ACC112 (cell line): ENCODE measurements around the gene MACROD2.

Experiments used
- H2AFZ ChIP-seq: fragments of 200-600 bp; sonication (generic); one replicate; pipeline ENCODE4 v1.6.0; 2017; ENCODE audit warnings: antibody characterized with exemption, low read length; ENCODE audit not compliant: unreplicated experiment
- H3K27ac ChIP-seq: fragments of 200-600 bp; sonication (generic); 2 replicates; pipeline ENCODE4 v1.5.1; 2014; ENCODE audit warnings: low read depth, mild to moderate bottlenecking, antibody characterized with exemption, low read length, moderate library complexity
- H3K27me3 ChIP-seq: fragments of 200-600 bp; sonication (generic); 2 replicates; pipeline ENCODE4 v1.6.1; 2014; ENCODE audit warnings: mild to moderate bottlenecking, antibody characterized with exemption, low read length, moderate library complexity, mixed read lengths; ENCODE audit not compliant: insufficient read depth
- H3K36me3 ChIP-seq: fragments of 200-600 bp; sonication (generic); 2 replicates; pipeline ENCODE4 v1.6.1; 2016; ENCODE audit warnings: mild to moderate bottlenecking, antibody characterized with exemption, low read length, moderate library complexity, mixed read lengths; ENCODE audit not compliant: insufficient read depth
- H3K4me1 ChIP-seq: fragments of 200-600 bp; sonication (generic); one replicate; pipeline ENCODE4 v1.6.1; 2016; ENCODE audit warnings: low read length, mixed read lengths; ENCODE audit not compliant: insufficient read depth, unreplicated experiment, control insufficient read depth
- H3K4me3 ChIP-seq: fragments of 200-600 bp; sonication (generic); 2 replicates; pipeline ENCODE4 v1.5.1; 2014; ENCODE audit warnings: mild to moderate bottlenecking, low read depth, low read length
- H3K79me2 ChIP-seq: fragments of 200-600 bp; sonication (generic); one replicate; pipeline ENCODE4 v1.6.0; 2016; ENCODE audit warnings: low read length; ENCODE audit not compliant: control insufficient read depth, unreplicated experiment, insufficient read depth

MACROD2 gene

GRCh38 chr20:15564981-15565380, 1569.7 kb downstream of the MACROD2 start:
- H2AFZ ChIP-seq = no peak overlapping the region
- no peak overlapping the region for H3K27ac ChIP-seq
- no peaks in the 10 kb centered on the region for H3K27me3 ChIP-seq

GRCh38 chr20:15565786-15566185, 1570.5 kb downstream of the MACROD2 start:
- H2AFZ ChIP-seq = no peak overlapping the region
- H3K4me3 ChIP-seq = no peak overlapping the region
- H3K27ac ChIP-seq = no peak overlapping the region

More at GRCh38 chr20:15564981-15565380, 1569.7 kb downstream of the MACROD2 start:
- Histone ChIP-seq H3K36me3 (no peaks in the 10 kb centered on the region), H3K4me3 (no peak overlapping the region), H3K4me1 (no peaks in the 10 kb centered on the region), H3K79me2 (no peaks in the 10 kb centered on the region)

GRCh38 chr20:15567219-15567618, 1571.9 kb downstream of the MACROD2 start:
- Histone ChIP-seq H3K4me1 (no peaks in the 10 kb centered on the region), H3K27ac (no peak overlapping the region), H3K4me3 (no peak overlapping the region), H3K79me2 (no peaks in the 10 kb centered on the region), H2AFZ (no peak overlapping the region), H3K27me3 (no peaks in the 10 kb centered on the region), H3K36me3 (no peaks in the 10 kb centered on the region)

More at GRCh38 chr20:15565786-15566185, 1570.5 kb downstream of the MACROD2 start:
- Histone ChIP-seq H3K36me3 (no peaks in the 10 kb centered on the region), H3K79me2 (no peaks in the 10 kb centered on the region), H3K27me3 (no peaks in the 10 kb centered on the region), H3K4me1 (no peaks in the 10 kb centered on the region)

DNA sequence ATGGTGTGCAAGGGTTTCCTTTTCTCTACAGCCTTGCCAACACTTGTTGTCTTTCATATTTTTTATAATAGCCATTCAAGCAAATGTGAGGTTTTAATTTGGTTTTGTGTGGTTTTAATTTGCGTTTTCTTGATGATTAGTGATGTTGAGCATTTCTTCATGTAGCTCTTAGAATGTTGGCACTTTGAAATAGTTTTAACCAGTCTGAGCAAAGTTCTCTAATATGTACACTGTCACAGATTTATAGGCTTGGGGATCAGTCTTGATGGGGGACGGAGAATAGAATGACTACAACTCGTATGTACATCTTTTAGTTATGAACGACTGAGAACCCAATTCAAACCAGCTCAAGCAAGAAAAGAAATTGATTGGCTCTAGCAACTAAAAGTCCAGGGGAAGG, 1574.8 kb downstream of the MACROD2 start:
- Histone ChIP-seq H2AFZ (no peak overlapping the region), H3K4me3 (no peak overlapping the region), H3K36me3 (no peaks in the 10 kb centered on the region), H3K27me3 (no peaks in the 10 kb centered on the region), H3K79me2 (no peaks in the 10 kb centered on the region), H3K4me1 (no peaks in the 10 kb centered on the region), H3K27ac (no peak overlapping the region)

DNA sequence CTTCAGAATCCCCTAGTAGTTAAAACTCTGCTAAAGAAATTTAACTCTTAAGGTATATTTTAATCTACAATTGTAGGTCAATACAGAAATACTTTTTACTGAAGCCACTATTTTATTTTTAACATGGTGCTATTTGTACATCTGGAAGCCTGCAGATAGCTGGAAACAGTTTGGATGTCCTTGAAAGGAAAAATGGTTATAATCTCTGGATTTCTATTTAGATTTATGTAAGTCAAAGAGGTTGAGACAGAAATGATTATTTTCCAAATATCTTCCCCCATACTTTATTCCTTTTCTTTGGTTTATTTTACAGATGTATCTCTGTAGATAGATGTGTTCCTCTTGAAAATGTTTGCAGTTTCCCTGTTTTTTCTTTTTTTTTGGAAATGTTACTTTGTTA, 1575.7 kb downstream of the MACROD2 start:
- no peaks in the 10 kb centered on the region for H3K27me3 ChIP-seq
- no peaks in the 10 kb centered on the region for H3K36me3 ChIP-seq
- H2AFZ ChIP-seq = no peak overlapping the region
- H3K4me1 ChIP-seq = no peaks in the 10 kb centered on the region
- no peak overlapping the region for H3K4me3 ChIP-seq
- H3K27ac ChIP-seq = no peak overlapping the region
- no peaks in the 10 kb centered on the region for H3K79me2 ChIP-seq

DNA sequence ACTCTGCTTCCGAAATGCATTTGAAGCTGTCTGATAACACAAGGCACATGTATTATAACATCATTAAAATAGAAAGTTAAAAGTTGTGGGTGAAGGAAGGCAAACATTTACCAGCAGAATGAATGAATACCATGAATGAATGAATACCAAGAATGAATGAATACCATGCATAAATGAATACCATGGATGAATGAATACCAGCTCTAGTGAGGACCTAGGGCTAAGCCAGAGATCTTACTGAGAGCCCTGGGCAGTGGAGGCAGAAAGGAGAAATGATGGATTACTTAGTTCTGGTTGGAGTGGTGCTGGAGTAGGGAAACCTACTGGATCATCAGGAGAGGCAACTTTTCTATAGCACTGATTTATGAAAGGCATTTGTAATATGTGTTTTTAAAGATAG, 1579.9 kb downstream of the MACROD2 start:
- Histone ChIP-seq H3K4me1 (no peaks in the 10 kb centered on the region), H3K27ac (no peak overlapping the region), H3K4me3 (no peak overlapping the region), H3K27me3 (no peaks in the 10 kb centered on the region), H2AFZ (no peak overlapping the region), H3K36me3 (no peaks in the 10 kb centered on the region), H3K79me2 (no peaks in the 10 kb centered on the region)

DNA sequence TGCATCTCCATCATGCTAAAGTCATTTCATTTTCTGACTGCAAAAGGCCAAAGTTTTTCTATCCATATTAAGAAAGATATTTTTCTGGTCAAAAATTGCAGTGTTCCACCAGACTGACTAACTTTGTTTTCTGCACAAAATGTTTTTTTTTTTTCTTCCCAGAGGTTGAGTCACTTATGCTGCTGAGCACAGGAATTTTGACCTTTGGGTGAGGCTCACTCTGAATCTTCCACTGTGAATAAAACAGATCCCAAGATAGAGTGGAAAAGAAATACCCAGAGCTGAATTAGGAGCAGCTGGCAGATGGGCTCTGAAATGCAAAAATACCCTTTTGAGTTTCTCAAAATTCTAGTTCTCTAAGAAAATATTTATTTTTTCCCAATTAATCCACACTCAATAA, 1581.1 kb downstream of the MACROD2 start:
- Histone ChIP-seq H3K27ac (no peak overlapping the region), H2AFZ (no peak overlapping the region), H3K27me3 (no peaks in the 10 kb centered on the region), H3K4me3 (no peak overlapping the region), H3K79me2 (no peaks in the 10 kb centered on the region), H3K36me3 (no peaks in the 10 kb centered on the region), H3K4me1 (no peaks in the 10 kb centered on the region)

DNA sequence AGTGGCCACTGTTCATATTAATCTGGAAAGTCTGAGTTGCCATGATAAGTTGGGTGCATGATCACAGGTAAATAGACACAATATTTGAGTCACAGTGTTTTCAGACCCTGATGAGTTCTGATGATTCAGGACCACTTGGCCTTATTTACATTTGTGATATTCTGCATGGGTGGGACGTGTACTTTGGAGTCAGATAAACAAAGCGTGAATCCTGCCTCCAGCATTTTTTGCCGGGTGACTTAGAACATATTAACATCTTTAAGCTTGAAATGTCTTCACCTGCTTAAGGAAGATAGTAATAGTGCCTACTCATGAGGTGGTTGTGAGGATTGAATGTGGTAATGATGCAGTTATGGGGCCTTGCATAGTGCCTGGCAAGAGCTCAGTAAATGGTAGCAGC, 1582.8 kb downstream of the MACROD2 start:
- Histone ChIP-seq H3K4me1 (no peaks in the 10 kb centered on the region), H3K79me2 (no peaks in the 10 kb centered on the region), H3K4me3 (no peak overlapping the region), H3K36me3 (no peaks in the 10 kb centered on the region), H3K27me3 (no peaks in the 10 kb centered on the region), H2AFZ (no peak overlapping the region), H3K27ac (no peak overlapping the region)

DNA sequence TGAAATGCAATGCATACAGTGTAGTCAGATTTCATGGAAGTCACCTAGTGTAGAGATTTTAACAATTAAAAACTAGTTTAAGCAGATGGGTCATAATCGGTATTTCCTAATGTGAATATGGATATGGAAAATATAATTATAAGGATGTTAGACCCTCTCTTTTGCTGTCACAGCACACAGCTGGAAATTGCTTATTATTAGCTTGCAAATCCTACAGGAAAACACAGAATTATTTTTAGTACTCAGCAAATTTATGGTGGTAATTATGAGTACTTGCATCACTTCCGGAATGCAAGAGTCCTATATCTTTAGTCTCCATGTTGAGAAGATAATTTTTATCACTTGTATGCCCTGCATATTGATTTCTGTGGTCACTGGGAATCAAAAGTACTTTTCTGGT, 1584.4 kb downstream of the MACROD2 start:
- no peaks in the 10 kb centered on the region for H3K36me3 ChIP-seq
- H3K79me2 ChIP-seq = no peaks in the 10 kb centered on the region
- H3K4me3 ChIP-seq = no peak overlapping the region
- no peak overlapping the region for H3K27ac ChIP-seq
- no peak overlapping the region for H2AFZ ChIP-seq
- H3K27me3 ChIP-seq = no peaks in the 10 kb centered on the region
- H3K4me1 ChIP-seq = no peaks in the 10 kb centered on the region

DNA sequence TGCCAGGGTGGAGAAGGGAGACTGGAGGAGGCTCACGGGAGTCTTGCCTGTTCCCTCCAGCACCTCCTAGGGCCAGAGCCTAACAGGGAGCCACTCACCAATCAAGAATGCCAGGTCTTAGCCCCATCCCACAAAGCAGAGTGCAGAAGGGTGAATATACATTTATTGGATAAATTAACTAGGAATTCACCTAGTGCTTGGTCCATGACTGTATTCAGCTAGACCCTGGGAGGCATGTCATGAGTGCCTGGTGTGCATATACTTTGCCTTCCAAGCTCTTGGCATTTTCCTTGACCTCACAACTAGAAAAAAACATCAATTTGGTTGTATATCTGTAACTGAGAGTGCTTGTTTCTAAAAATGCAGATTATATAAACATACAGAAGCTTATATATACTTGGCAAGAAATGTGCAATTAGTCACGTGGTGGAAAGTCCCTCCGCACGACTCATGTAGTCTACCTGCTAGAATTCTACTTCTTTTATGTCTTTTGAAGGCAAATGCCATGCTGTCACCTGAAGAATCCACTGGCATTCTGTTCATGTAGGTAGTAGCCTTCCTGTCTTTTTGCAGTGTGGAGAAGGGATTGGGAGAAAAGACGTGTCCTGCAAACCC, 1586.9 kb downstream of the MACROD2 start:
- Histone ChIP-seq H3K4me1 (no peaks in the 10 kb centered on the region), H3K36me3 (no peaks in the 10 kb centered on the region), H2AFZ (no peak overlapping the region), H3K4me3 (no peak overlapping the region), H3K27me3 (no peaks in the 10 kb centered on the region), H3K79me2 (no peaks in the 10 kb centered on the region), H3K27ac (no peak overlapping the region)

DNA sequence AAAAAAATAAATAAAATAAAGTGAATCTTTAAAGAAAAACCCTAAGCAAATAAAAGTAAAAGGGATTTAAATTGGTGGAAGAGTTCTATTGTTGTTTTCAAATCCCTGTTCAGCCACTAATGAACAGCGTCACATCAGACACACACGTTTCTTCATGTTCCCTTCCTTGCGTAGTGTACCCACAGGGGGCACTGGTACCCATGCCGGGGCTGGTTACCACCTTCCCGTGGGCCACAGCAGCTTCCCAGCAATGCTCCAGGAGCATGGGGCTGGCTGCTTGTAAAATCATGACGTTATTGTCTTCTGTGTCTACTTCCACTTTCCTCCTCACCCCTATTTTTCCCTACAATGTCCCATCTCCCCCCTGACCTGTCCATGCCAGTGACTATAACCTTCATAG, 1589.2 kb downstream of the MACROD2 start:
- Histone ChIP-seq H3K79me2 (no peaks in the 10 kb centered on the region), H3K4me1 (no peaks in the 10 kb centered on the region), H3K27ac (no peak overlapping the region), H3K36me3 (no peaks in the 10 kb centered on the region), H2AFZ (no peak overlapping the region), H3K27me3 (no peaks in the 10 kb centered on the region), H3K4me3 (no peak overlapping the region)
